NB4 (cell line): ENCODE data around the gene BACH2.
A peak's percentile ranks its signal among the peaks of the same experiment; 100 is the strongest.

Source experiments
- DNase-seq: peaks from one replicate; pipeline ENCODE4 v3.0.0; 2010; ENCODE audit warnings: low read depth
- H3K4me3 ChIP-seq: one replicate; pipeline ENCODE4 v1.5.1; 2011; ENCODE audit warnings: mild to moderate bottlenecking, low read depth, low read length, moderate library complexity
- CTCF ChIP-seq: IDR thresholded peaks from one replicate; pipeline ENCODE4 v1.5.1; 2012; ENCODE audit warnings: low read depth, low read length
- MAX ChIP-seq: IDR thresholded peaks from 2 replicates; pipeline ENCODE4 v1.6.1; 2011; ENCODE audit warnings: low read depth, low read length
- MYC ChIP-seq: IDR thresholded peaks from 2 replicates; pipeline ENCODE4 v1.6.1; 2011; ENCODE audit warnings: low read depth, low read length
- POLR2A ChIP-seq: IDR thresholded peaks from 2 replicates; pipeline ENCODE4 v1.6.1; 2011; ENCODE audit warnings: mild to moderate bottlenecking; ENCODE audit not compliant: insufficient read length; ENCODE audit errors: extremely low read depth

Gene BACH2

GRCh38 chr6:90272895-90273294 lies 23.7 kb downstream of the BACH2 start:
- DNase-seq, result no peak
- no peak overlapping the region for H3K4me3 ChIP-seq
- TF ChIP-seq POLR2A (no peak), MAX (no peak), CTCF (no peak), MYC (no peak)

GRCh38 chr6:90271831-90272230 lies 24.8 kb downstream of the BACH2 start:
- no peak overlapping the region for H3K4me3 ChIP-seq
- DNase-seq, result peak; percentile 4
- TF ChIP-seq MAX (no peak), CTCF (no peak), MYC (no peak), POLR2A (no peak)

- H3K4me3 ChIP-seq, result no peak overlapping the region
- no peak for TF ChIP-seq CTCF
- no peak for TF ChIP-seq MAX
- no peak for TF ChIP-seq POLR2A
- no peak for TF ChIP-seq MYC
These were observed 27.3 kb downstream of the BACH2 start for GRCh38 chr6:90269334-90269733.

GRCh38 chr6:90268178-90268577 lies 28.5 kb downstream of the BACH2 start:
- TF ChIP-seq POLR2A (no peak), MYC (no peak), CTCF (no peak), MAX (no peak)
- DNase-seq, result no peak
- H3K4me3 ChIP-seq, result no peak overlapping the region

More at GRCh38 chr6:90269334-90269733, 27.3 kb downstream of the BACH2 start:
- no peak for DNase-seq

- no peak for TF ChIP-seq MYC
- no peak for TF ChIP-seq MAX
- TF ChIP-seq CTCF, result no peak
- TF ChIP-seq POLR2A, result no peak
- DNase-seq, result no peak
- no peak overlapping the region for H3K4me3 ChIP-seq
These were observed 29.6 kb downstream of the BACH2 start for GRCh38 chr6:90266905-90267621.
